ENCODE results near the gene PTPRR. TPM values are rescaled to one million over a fixed set of nuclear protein-coding genes. Genes with fewer than 3 reads are reported as not detected.

Gene PTPRR
- total RNA-seq, 2 donors from 2014 or later: 0.32 to 2.4 TPM

GRCh38 chr12:70895956-70896355 is 24.6 kb downstream of the PTPRR start:
- Histone ChIP-seq H3K27me3 (replicated peaks; ENCODE audit: insufficient read depth) (no peaks in the 10 kb centered on the region), H3K36me3 (no peaks in the 10 kb centered on the region), H3K9me3 (no peaks in the 10 kb centered on the region), H3K4me3 (no peak overlapping the region), H3K4me1 (replicated peaks) (no peaks in the 10 kb centered on the region), H3K27ac (no peak overlapping the region)
- DNase-seq (ENCODE audit: low spot score): no peak
- intact Hi-C loops (cut with DNase I): no loop called here
- TF ChIP-seq POLR2A (IDR thresholded peaks at IDR 0.05) (no peak), POLR2AphosphoS5 (IDR thresholded peaks at IDR 0.05) (no peak), CTCF (IDR thresholded peaks at IDR 0.05) (no peak)
- WGBS: 94% methylated on average over 1 of the region's 1 CpG

DNA sequence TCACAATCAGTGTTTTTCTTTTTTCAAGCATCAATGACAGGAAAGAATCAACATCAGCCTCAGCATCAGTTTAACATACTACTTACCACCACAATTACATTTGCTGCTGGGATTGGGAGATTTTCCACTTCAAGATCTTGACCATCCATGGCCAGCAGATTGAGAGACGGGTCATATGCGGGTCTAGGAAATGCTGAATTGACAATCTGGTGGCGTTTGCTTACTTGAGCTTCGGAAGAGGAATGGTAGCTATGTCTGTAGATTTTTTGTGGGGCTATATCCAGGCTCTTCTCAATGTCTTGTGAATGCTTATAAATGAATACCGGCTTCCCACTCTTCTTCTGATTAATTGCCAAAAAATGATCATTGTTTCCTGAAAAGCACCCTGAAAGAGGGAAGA is 27.9 kb downstream of the PTPRR start:
- no peaks in the 10 kb centered on the region for H3K4me1 ChIP-seq (replicated peaks)
- no peaks in the 10 kb centered on the region for H3K9me3 ChIP-seq
- no peak for DNase-seq (ENCODE audit: low spot score)
- H3K27ac ChIP-seq: no peak overlapping the region
- 91% methylated on average over 5 of the region's 5 CpGs for WGBS
- intact Hi-C loops (cut with DNase I): no loop called here
- no peaks in the 10 kb centered on the region for H3K36me3 ChIP-seq
- no peaks in the 10 kb centered on the region for H3K27me3 ChIP-seq (replicated peaks; ENCODE audit: insufficient read depth)
- TF ChIP-seq POLR2AphosphoS5 (IDR thresholded peaks at IDR 0.05) (no peak), CTCF (IDR thresholded peaks at IDR 0.05) (no peak), POLR2A (IDR thresholded peaks at IDR 0.05) (no peak)
- H3K4me3 ChIP-seq: no peak overlapping the region

- DNase-seq (ENCODE audit: low spot score): no peak
- Histone ChIP-seq H3K4me3 (no peak overlapping the region), H3K27me3 (replicated peaks; ENCODE audit: insufficient read depth) (no peaks in the 10 kb centered on the region), H3K4me1 (replicated peaks) (no peaks in the 10 kb centered on the region), H3K36me3 (no peaks in the 10 kb centered on the region), H3K9me3 (no peaks in the 10 kb centered on the region), H3K27ac (no peak overlapping the region)
- TF ChIP-seq CTCF (IDR thresholded peaks at IDR 0.05) (no peak), POLR2AphosphoS5 (IDR thresholded peaks at IDR 0.05) (no peak), POLR2A (IDR thresholded peaks at IDR 0.05) (no peak)
- intact Hi-C loops (cut with DNase I): no loop called here
- 83% methylated on average over 1 of the region's 1 CpG for WGBS
These were observed 29.4 kb downstream of the PTPRR start for GRCh38 chr12:70890895-70891832.

DNA sequence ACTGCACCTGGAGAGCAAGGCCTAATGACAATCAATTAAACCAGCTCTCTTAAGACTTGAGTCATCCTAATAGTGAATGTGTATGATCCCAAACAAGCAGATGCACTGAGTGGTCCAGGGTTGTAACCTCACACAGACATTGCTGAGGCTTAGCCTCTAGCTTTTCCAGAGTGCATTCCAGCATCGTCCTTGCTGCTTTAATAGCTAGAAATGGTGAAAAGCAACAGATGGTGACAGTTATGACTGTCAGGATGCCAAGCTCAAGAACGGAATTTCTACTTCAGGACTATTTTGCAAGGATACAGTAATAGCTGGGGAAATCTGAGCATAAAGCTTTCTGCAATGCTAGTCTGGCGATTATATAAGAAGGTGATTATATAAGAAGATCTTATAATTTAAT is 34.6 kb downstream of the PTPRR start:
- Histone ChIP-seq H3K27me3 (replicated peaks; ENCODE audit: insufficient read depth) (no peaks in the 10 kb centered on the region), H3K9me3 (no peaks in the 10 kb centered on the region), H3K4me1 (replicated peaks) (no peaks in the 10 kb centered on the region), H3K36me3 (no peaks in the 10 kb centered on the region), H3K4me3 (no peak overlapping the region), H3K27ac (no peak overlapping the region)
- no peak for DNase-seq (ENCODE audit: low spot score)
- intact Hi-C loops (cut with DNase I): no loop called here
- TF ChIP-seq CTCF (IDR thresholded peaks at IDR 0.05): no peak
- TF ChIP-seq POLR2A (IDR thresholded peaks at IDR 0.05): no peak
- TF ChIP-seq POLR2AphosphoS5 (IDR thresholded peaks at IDR 0.05): no peak
- WGBS: 65% methylated on average over 3 of the region's 3 CpGs

DNA sequence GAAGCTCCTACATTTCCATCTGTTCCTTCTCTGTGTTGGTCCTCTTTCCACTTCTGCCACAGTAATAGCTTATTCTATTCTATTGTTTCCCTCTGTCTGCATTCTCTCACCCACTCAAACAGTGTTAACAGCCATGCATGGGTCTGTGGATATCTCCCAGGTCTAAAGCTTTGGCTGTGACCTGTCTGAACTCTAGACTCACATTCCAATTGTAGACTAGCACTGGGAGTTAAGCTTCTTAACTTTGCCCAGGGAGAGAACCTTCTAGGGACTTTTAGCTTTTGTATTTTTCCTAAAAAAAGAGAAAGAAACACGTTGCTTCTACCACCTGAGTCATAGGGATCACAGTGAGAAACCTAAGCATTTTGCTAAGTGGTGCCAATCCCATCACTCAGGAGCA is 36.7 kb downstream of the PTPRR start:
- 32% methylated on average over 1 of the region's 1 CpG for WGBS
- no peaks in the 10 kb centered on the region for H3K4me1 ChIP-seq (replicated peaks)
- no peaks in the 10 kb centered on the region for H3K27me3 ChIP-seq (replicated peaks; ENCODE audit: insufficient read depth)
- DNase-seq (ENCODE audit: low spot score): no peak
- H3K9me3 ChIP-seq: no peaks in the 10 kb centered on the region
- H3K27ac ChIP-seq: no peak overlapping the region
- H3K36me3 ChIP-seq: no peaks in the 10 kb centered on the region
- TF ChIP-seq CTCF (IDR thresholded peaks at IDR 0.05): no peak
- TF ChIP-seq POLR2AphosphoS5 (IDR thresholded peaks at IDR 0.05): no peak
- TF ChIP-seq POLR2A (IDR thresholded peaks at IDR 0.05): no peak
- H3K4me3 ChIP-seq: no peak overlapping the region
- intact Hi-C loops (cut with DNase I): no loop called here

Data from prostate gland (tissue), 2 donors.